ENCODE results near the gene EXOC4. TPM values are rescaled to one million over a fixed set of nuclear protein-coding genes. Genes with fewer than 3 reads are reported as not detected.

Gene EXOC4
- total RNA-seq, 1 experiment from 2014 or later: 75.8 TPM

- no peak overlapping the region for H3K27ac ChIP-seq (ENCODE audit: insufficient read length, low read depth, low read length)
- H2BK120ac ChIP-seq (ENCODE audit: low read depth, low read length, poor library complexity, severe bottlenecking): no peak overlapping the region
- H3K4ac ChIP-seq (ENCODE audit: low read depth, low read length): no peak overlapping the region
- no peak overlapping the region for H2BK20ac ChIP-seq (ENCODE audit: low read depth, low read length, poor library complexity, severe bottlenecking)
- no peaks in the 10 kb centered on the region for H4K20me1 ChIP-seq (ENCODE audit: control insufficient read depth, insufficient read depth, insufficient read length)
- no peak overlapping the region for H2BK5ac ChIP-seq (ENCODE audit: insufficient read length, low read length)
- Mint-ChIP-seq H3K27ac (no peak overlapping the region), H3K4me3 (no peak overlapping the region), H3K4me1 (peaks cover 35 to 39% of the 10 kb centered on the region in 2 experiments), H3K27me3 (ENCODE audit: low read depth) (no peaks in the 10 kb centered on the region), H3K9me3 (peaks cover 20 to 25% of the 10 kb centered on the region in 2 experiments), H3K36me3 (ENCODE audit: insufficient read depth in 1 of 3, low read depth in 3 of 3) (peaks cover 14 to 38% (median 21%) of the 10 kb centered on the region in 3 experiments)
- no peaks in the 10 kb centered on the region for H3K79me2 ChIP-seq (ENCODE audit: insufficient read depth, low read length)
- H3K23ac ChIP-seq (ENCODE audit: insufficient read length, low read depth, low read length): no peak overlapping the region
- no peak overlapping the region for H4K8ac ChIP-seq (replicated peaks; ENCODE audit: insufficient read length, low read depth, low read length)
- no peaks in the 10 kb centered on the region for H3K79me1 ChIP-seq (ENCODE audit: insufficient read depth, low read depth, low read length, poor library complexity, severe bottlenecking)
- peaks cover 9% of the 10 kb centered on the region; the same call in 1 of the 2 replicates for H3K4me1 ChIP-seq (ENCODE audit: insufficient read depth, low read length)
- H2AFZ ChIP-seq (ENCODE audit: low read length): no peak overlapping the region
- H2AK5ac ChIP-seq (ENCODE audit: insufficient read length, low read length): no peak overlapping the region
- WGBS (ENCODE audit: extremely low coverage, insufficient read length, low lambda C conversion rate): no CpG with 5 or more reads among the region's 3 CpGs
- H4K5ac ChIP-seq (ENCODE audit: insufficient read length, low read depth, low read length): no peak overlapping the region
- no peak overlapping the region for H3T11ph ChIP-seq (ENCODE audit: low read length)
- H2BK12ac ChIP-seq (ENCODE audit: insufficient read length, low read depth, low read length): no peak overlapping the region
- no peaks in the 10 kb centered on the region for H3K9me3 ChIP-seq (ENCODE audit: control insufficient read depth, low read depth, low read length)
- no peak overlapping the region for H3K18ac ChIP-seq (ENCODE audit: insufficient read length, low read depth, low read length)
- no peak overlapping the region for H3K4me2 ChIP-seq (ENCODE audit: insufficient read depth, insufficient read length, low read length)
- no peak for DNase-seq
- H4K91ac ChIP-seq (ENCODE audit: insufficient read length, low read depth, low read length): no peak overlapping the region
- no peak overlapping the region for H3K56ac ChIP-seq (ENCODE audit: insufficient read length, low read depth, low read length)
- H2BK15ac ChIP-seq (ENCODE audit: low read depth, low read length): no peak overlapping the region
- no peak overlapping the region for H3K14ac ChIP-seq (ENCODE audit: insufficient read depth, low read length)
- H3K9ac ChIP-seq (ENCODE audit: extremely low read depth, insufficient read length, low read length): no peak overlapping the region
- H3K23me2 ChIP-seq (ENCODE audit: insufficient read length, low read depth, low read length, poor library complexity, severe bottlenecking): no peaks in the 10 kb centered on the region
- H3K27me3 ChIP-seq (ENCODE audit: insufficient read depth, low read length): no peaks in the 10 kb centered on the region
- TF ChIP-seq, protein P1, sequence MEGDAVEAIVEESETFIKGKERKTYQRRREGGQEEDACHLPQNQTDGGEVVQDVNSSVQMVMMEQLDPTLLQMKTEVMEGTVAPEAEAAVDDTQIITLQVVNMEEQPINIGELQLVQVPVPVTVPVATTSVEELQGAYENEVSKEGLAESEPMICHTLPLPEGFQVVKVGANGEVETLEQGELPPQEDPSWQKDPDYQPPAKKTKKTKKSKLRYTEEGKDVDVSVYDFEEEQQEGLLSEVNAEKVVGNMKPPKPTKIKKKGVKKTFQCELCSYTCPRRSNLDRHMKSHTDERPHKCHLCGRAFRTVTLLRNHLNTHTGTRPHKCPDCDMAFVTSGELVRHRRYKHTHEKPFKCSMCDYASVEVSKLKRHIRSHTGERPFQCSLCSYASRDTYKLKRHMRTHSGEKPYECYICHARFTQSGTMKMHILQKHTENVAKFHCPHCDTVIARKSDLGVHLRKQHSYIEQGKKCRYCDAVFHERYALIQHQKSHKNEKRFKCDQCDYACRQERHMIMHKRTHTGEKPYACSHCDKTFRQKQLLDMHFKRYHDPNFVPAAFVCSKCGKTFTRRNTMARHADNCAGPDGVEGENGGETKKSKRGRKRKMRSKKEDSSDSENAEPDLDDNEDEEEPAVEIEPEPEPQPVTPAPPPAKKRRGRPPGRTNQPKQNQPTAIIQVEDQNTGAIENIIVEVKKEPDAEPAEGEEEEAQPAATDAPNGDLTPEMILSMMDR (conservative IDR thresholded peaks at IDR 0.05): no peak
These were observed 102.4 kb downstream of the EXOC4 start for GRCh38 chr7:133355325-133355708.
